Fibroblast of villous mesenchyme (primary cell): ENCODE data around the gene SCAP. TPM values are rescaled to one million over a fixed set of nuclear protein-coding genes. Genes with fewer than 3 reads are reported as not detected.
"Not testable (repeated sequence)": the region's sequence is repeated elsewhere in the genome, so short reads cannot be mapped to it uniquely, and the experiment has no call there.

Experiments
- DNase-seq: peaks from one replicate; pipeline ENCODE4 v3.0.0-alpha.2; 2010; ENCODE audit warnings: low read depth
- H3K4me3 ChIP-seq: 2 replicates; pipeline ENCODE4 v1.5.1; 2011; ENCODE audit warnings: low read depth, mild to moderate bottlenecking, low read length
- CTCF ChIP-seq: IDR thresholded peaks from 2 replicates; pipeline ENCODE4 v1.5.1; 2012; ENCODE audit warnings: low read depth, mild to moderate bottlenecking, low read length; ENCODE audit not compliant: insufficient read depth
- total RNA-seq: library from RNA; depleted of rRNA; stranded (reverse); fragments of >200 nt; gene quantifications from 2 replicates; pipeline ENCODE4 v1.2.3, GENCODE V29; 2012

Gene SCAP
- total RNA-seq, 1 donor = 66.5 TPM

- no peak overlapping the region for H3K4me3 ChIP-seq
- DNase-seq = peak; percentile 59
- TF ChIP-seq CTCF = no peak
These were observed 11.2 kb downstream of the SCAP start for GRCh38 chr3:47464588-47464987.

- not testable (repeated sequence) for DNase-seq
These were observed 16.1 kb downstream of the SCAP start for GRCh38 chr3:47459534-47460085.

GRCh38 chr3:47456984-47457383 lies 18.8 kb downstream of the SCAP start:
- no peak for TF ChIP-seq CTCF
- H3K4me3 ChIP-seq = no peak overlapping the region
- no peak for DNase-seq

More at GRCh38 chr3:47459534-47460085, 16.1 kb downstream of the SCAP start:
- not testable (repeated sequence) for H3K4me3 ChIP-seq

- TF ChIP-seq CTCF = no peak
- peak; percentile 95 for DNase-seq
These were observed 19.8 kb downstream of the SCAP start for GRCh38 chr3:47455806-47456452.

GRCh38 chr3:47452453-47453215 lies 23.1 kb downstream of the SCAP start:
- H3K4me3 ChIP-seq = no peak overlapping the region
- TF ChIP-seq CTCF = no peak
- no peak for DNase-seq

More at GRCh38 chr3:47455806-47456452, 19.8 kb downstream of the SCAP start:
- H3K4me3 ChIP-seq = no peak overlapping the region

GRCh38 chr3:47444103-47444502 lies 31.6 kb downstream of the SCAP start:
- no peak for TF ChIP-seq CTCF
- peak; percentile 26 for DNase-seq
- no peak overlapping the region for H3K4me3 ChIP-seq

- no peak overlapping the region for H3K4me3 ChIP-seq
- peak; percentile 86 for DNase-seq
- no peak for TF ChIP-seq CTCF
These were observed 32.1 kb downstream of the SCAP start for GRCh38 chr3:47443611-47443995.
